MM.1S (cell line): ENCODE results near the gene RASSF10.

Source experiments
- DNase-seq: peaks from one replicate; pipeline ENCODE4 v3.0.0-alpha.2; 2015
- H2AFZ ChIP-seq: fragments of 300-600 bp; sonication (generic); 2 replicates; pipeline ENCODE4 v1.6.0; 2016; ENCODE audit warnings: antibody characterized with exemption, low read length
- H3F3A ChIP-seq: fragments of 300-600 bp; sonication (generic); 2 replicates; pipeline ENCODE4 v1.6.1; 2016; ENCODE audit warnings: mild to moderate bottlenecking, antibody characterized with exemption, low read length, moderate library complexity, mixed read lengths; ENCODE audit not compliant: insufficient read depth
- H3K27ac ChIP-seq: fragments of 300-600 bp; sonication (generic); 2 replicates; pipeline ENCODE4 v1.5.1; 2016; ENCODE audit warnings: mild to moderate bottlenecking, low read length
- H3K27me3 ChIP-seq: fragments of 300-600 bp; sonication (generic); replicated peaks from 2 replicates; pipeline ENCODE4 v1.6.0; 2016; ENCODE audit warnings: low read length; ENCODE audit not compliant: insufficient read depth
- H3K36me3 ChIP-seq: fragments of 300-600 bp; sonication (generic); replicated peaks from 2 replicates; pipeline ENCODE4 v1.6.1; 2016; ENCODE audit warnings: mild to moderate bottlenecking, low read length, mixed read lengths; ENCODE audit not compliant: insufficient read depth
- H3K4me1 ChIP-seq: fragments of 300-600 bp; sonication (generic); 2 replicates; pipeline ENCODE4 v1.6.1; 2016; ENCODE audit warnings: low read length, mixed read lengths
- H3K4me2 ChIP-seq: fragments of 300-600 bp; sonication (generic); 2 replicates; pipeline ENCODE4 v1.6.0; 2016; ENCODE audit warnings: low read depth, low read length
- H3K4me3 ChIP-seq: fragments of 300-600 bp; sonication (generic); 2 replicates; pipeline ENCODE4 v1.5.1; 2016; ENCODE audit warnings: low read length, mixed read lengths
- H3K79me2 ChIP-seq: fragments of 300-600 bp; sonication (generic); 2 replicates; pipeline ENCODE4 v1.6.1; 2016; ENCODE audit warnings: mixed run types, low read length, mixed read lengths
- H3K9ac ChIP-seq: fragments of 300-600 bp; sonication (generic); 2 replicates; pipeline ENCODE4 v1.6.1; 2016; ENCODE audit warnings: low read length, mixed read lengths
- H3K9me2 ChIP-seq: fragments of 300-600 bp; sonication (generic); replicated peaks from 2 replicates; pipeline ENCODE4 v1.6.1; 2016; ENCODE audit warnings: mild to moderate bottlenecking, low read length, mixed read lengths; ENCODE audit not compliant: insufficient read depth
- H3K9me3 ChIP-seq: fragments of 300-600 bp; sonication (generic); replicated peaks from 2 replicates; pipeline ENCODE4 v1.6.1; 2016; ENCODE audit warnings: mild to moderate bottlenecking, low read length, mixed read lengths; ENCODE audit not compliant: insufficient read depth
- H4K20me1 ChIP-seq: fragments of 300-600 bp; sonication (generic); 2 replicates; pipeline ENCODE4 v1.6.1; 2016; ENCODE audit warnings: mild to moderate bottlenecking, low read length, moderate library complexity, mixed read lengths; ENCODE audit not compliant: insufficient read depth
- EZH2 ChIP-seq: fragments of 300-600 bp; sonication (generic); optimal IDR thresholded peaks from 2 replicates; pipeline ENCODE3; 2017; ENCODE audit warnings: low read depth, mild to moderate bottlenecking, antibody characterized with exemption, low read length, mixed read lengths
- EZH2phosphoT487 ChIP-seq: fragments of 300-600 bp; sonication (generic); IDR thresholded peaks from 2 replicates; pipeline ENCODE4 v1.6.1; 2018; ENCODE audit warnings: antibody characterized with exemption, low read length
- TF ChIP-seq, protein P1 (sequence below): fragments of 300-600 bp; sonication (generic); IDR thresholded peaks from 2 replicates; pipeline ENCODE4 v1.5.1; 2016; ENCODE audit warnings: antibody characterized with exemption, low read length, mixed read lengths

The RASSF10 gene

DNA sequence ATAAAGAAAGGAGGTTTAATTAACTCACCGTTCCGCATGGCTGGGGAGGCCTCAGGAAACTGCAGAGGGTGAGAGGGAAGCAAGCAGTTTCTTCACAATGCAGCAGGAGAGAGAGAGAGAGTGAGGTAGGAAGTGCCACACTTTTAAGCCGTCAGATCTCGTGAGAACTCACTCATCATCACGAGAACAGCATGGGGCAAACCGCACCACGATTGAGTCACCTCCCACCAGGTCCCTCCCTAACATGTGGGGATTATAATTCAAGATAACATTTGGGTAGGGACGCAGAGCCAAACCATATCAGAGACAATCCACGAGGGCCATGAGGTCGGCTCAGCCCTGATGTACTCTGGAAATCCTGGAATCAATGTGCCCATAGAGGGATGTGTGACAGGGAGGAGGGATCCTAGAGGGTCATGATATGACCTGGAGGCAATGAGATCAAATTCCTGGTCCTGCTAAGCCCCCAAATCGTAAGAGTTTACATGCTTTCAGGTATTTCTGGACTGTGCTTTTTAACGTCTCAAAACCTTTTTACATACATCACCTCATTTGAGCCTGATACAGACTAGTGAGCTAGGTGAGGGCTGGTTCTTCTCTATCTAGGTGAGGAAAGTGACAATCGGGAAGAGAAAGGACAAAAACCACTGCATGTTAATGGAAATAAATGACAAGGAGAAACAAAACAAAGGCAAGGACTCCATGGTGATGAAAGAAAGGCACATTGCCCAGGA, 19.5 kb upstream of the RASSF10 start:
- Histone ChIP-seq H3K4me3 (no peak overlapping the region), H3K4me1 (no peaks in the 10 kb centered on the region), H3K9me3 (no peaks in the 10 kb centered on the region), H3K27me3 (no peaks in the 10 kb centered on the region), H3K4me2 (no peak overlapping the region), H2AFZ (no peak overlapping the region), H3K27ac (no peak overlapping the region), H3K79me2 (no peaks in the 10 kb centered on the region), H3K9me2 (no peaks in the 10 kb centered on the region), H4K20me1 (no peaks in the 10 kb centered on the region), H3K36me3 (no peaks in the 10 kb centered on the region), H3F3A (no peaks in the 10 kb centered on the region), H3K9ac (no peak overlapping the region)
- no peak for DNase-seq
- TF ChIP-seq EZH2phosphoT487 = no peak
- TF ChIP-seq, protein P1, sequence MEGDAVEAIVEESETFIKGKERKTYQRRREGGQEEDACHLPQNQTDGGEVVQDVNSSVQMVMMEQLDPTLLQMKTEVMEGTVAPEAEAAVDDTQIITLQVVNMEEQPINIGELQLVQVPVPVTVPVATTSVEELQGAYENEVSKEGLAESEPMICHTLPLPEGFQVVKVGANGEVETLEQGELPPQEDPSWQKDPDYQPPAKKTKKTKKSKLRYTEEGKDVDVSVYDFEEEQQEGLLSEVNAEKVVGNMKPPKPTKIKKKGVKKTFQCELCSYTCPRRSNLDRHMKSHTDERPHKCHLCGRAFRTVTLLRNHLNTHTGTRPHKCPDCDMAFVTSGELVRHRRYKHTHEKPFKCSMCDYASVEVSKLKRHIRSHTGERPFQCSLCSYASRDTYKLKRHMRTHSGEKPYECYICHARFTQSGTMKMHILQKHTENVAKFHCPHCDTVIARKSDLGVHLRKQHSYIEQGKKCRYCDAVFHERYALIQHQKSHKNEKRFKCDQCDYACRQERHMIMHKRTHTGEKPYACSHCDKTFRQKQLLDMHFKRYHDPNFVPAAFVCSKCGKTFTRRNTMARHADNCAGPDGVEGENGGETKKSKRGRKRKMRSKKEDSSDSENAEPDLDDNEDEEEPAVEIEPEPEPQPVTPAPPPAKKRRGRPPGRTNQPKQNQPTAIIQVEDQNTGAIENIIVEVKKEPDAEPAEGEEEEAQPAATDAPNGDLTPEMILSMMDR = no peak
- no peak for TF ChIP-seq EZH2

DNA sequence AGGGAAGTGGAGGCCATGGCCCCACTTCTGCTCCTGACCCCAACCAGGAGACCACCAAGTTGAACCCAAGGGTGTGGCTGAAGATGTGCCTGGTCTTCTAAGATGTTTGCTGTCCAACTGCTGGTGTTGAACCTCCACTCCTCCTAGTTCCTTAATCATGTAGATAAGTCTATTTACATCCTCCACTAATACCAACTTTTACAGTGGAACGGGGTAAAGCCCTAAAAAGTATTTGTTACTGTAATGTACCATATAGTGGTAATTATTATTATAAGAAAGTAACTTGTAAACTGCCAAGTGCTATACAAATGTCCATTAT, 19.0 kb upstream of the RASSF10 start:
- DNase-seq = no peak
- TF ChIP-seq EZH2 (no peak), EZH2phosphoT487 (no peak)
- TF ChIP-seq, protein P1 = no peak
- H3K9me3 ChIP-seq = no peaks in the 10 kb centered on the region
- no peak overlapping the region for H3K4me2 ChIP-seq
- H3K27me3 ChIP-seq = no peaks in the 10 kb centered on the region
- no peaks in the 10 kb centered on the region for H3K9me2 ChIP-seq
- H3K4me1 ChIP-seq = no peaks in the 10 kb centered on the region
- no peak overlapping the region for H3K27ac ChIP-seq
- H2AFZ ChIP-seq = no peak overlapping the region
- no peaks in the 10 kb centered on the region for H3K79me2 ChIP-seq
- H3K36me3 ChIP-seq = no peaks in the 10 kb centered on the region
- no peaks in the 10 kb centered on the region for H4K20me1 ChIP-seq
- no peak overlapping the region for H3K9ac ChIP-seq
- no peaks in the 10 kb centered on the region for H3F3A ChIP-seq
- H3K4me3 ChIP-seq = no peak overlapping the region

DNA sequence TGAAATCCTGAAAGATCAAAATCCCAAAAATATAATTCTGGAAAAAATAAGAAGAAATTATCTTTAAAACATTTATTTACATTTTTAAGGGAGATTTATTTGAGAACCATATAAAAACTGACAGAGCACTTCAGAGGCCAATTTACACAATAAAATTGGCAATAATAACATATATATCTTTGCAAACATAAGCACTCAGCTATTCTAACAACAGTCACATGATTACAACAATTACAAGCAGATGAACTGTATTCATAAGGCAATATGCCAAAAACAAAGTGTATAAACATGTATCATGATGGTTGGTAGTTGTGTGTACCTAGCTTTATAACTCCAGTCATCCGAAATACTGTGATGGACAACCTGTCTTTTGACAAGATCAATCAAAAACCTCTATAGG, 17.7 kb upstream of the RASSF10 start:
- no peak overlapping the region for H3K9ac ChIP-seq
- no peaks in the 10 kb centered on the region for H3F3A ChIP-seq
- no peaks in the 10 kb centered on the region for H3K27me3 ChIP-seq
- no peaks in the 10 kb centered on the region for H3K9me2 ChIP-seq
- H3K4me1 ChIP-seq = no peaks in the 10 kb centered on the region
- no peak overlapping the region for H3K4me3 ChIP-seq
- no peaks in the 10 kb centered on the region for H3K36me3 ChIP-seq
- no peak overlapping the region for H3K27ac ChIP-seq
- no peak for DNase-seq
- H2AFZ ChIP-seq = no peak overlapping the region
- no peaks in the 10 kb centered on the region for H3K9me3 ChIP-seq
- no peaks in the 10 kb centered on the region for H3K79me2 ChIP-seq
- TF ChIP-seq, protein P1 = no peak
- TF ChIP-seq EZH2phosphoT487 (no peak), EZH2 (no peak)
- no peaks in the 10 kb centered on the region for H4K20me1 ChIP-seq
- H3K4me2 ChIP-seq = no peak overlapping the region
